Measurements from ENCODE around the gene GHRH.

GHRH gene

GRCh38 chr20:37218441-37218840, 43.2 kb downstream of the GHRH start:
- no peak overlapping the region for H3K4me3 ChIP-seq (ENCODE audit: low read length)
- no peak for DNase-seq (ENCODE audit: low read depth)
- TF ChIP-seq CTCF (conservative IDR thresholded peaks at IDR 0.05; ENCODE audit: low read depth, low read length), result no peak

- no peak for TF ChIP-seq CTCF (conservative IDR thresholded peaks at IDR 0.05; ENCODE audit: low read depth, low read length)
- DNase-seq (ENCODE audit: low read depth), result no peak
- H3K4me3 ChIP-seq (ENCODE audit: low read length), result no peak overlapping the region
Observed at GRCh38 chr20:37209661-37210314, 51.8 kb downstream of the GHRH start.

- TF ChIP-seq CTCF (conservative IDR thresholded peaks at IDR 0.05; ENCODE audit: low read depth, low read length), result no peak
- H3K4me3 ChIP-seq (ENCODE audit: low read length), result no peak overlapping the region
- DNase-seq (ENCODE audit: low read depth), result no peak
Observed at GRCh38 chr20:37209193-37209592, 52.4 kb downstream of the GHRH start.

- TF ChIP-seq CTCF (conservative IDR thresholded peaks at IDR 0.05; ENCODE audit: low read depth, low read length), result no peak
- H3K4me3 ChIP-seq (ENCODE audit: low read length), result no peak overlapping the region
- DNase-seq (ENCODE audit: low read depth), result no peak
Observed at GRCh38 chr20:37207171-37207570, 54.4 kb downstream of the GHRH start.

GRCh38 chr20:37205794-37206193, 55.8 kb downstream of the GHRH start:
- no peak for TF ChIP-seq CTCF (conservative IDR thresholded peaks at IDR 0.05; ENCODE audit: low read depth, low read length)
- H3K4me3 ChIP-seq (ENCODE audit: low read length), result no peak overlapping the region
- no peak for DNase-seq (ENCODE audit: low read depth)

- no peak for TF ChIP-seq CTCF (conservative IDR thresholded peaks at IDR 0.05; ENCODE audit: low read depth, low read length)
- DNase-seq (ENCODE audit: low read depth), result no peak
- H3K4me3 ChIP-seq (ENCODE audit: low read length), result no peak overlapping the region
Observed at GRCh38 chr20:37205130-37205529, 56.5 kb downstream of the GHRH start.

GRCh38 chr20:37204056-37204455, 57.6 kb downstream of the GHRH start:
- no peak for TF ChIP-seq CTCF (conservative IDR thresholded peaks at IDR 0.05; ENCODE audit: low read depth, low read length)
- no peak for DNase-seq (ENCODE audit: low read depth)
- no peak overlapping the region for H3K4me3 ChIP-seq (ENCODE audit: low read length)

Data from retinal pigment epithelial cell (primary cell).